NCI-H748 (cell line): ENCODE results near the gene TADA2B.

Experiments used
- DNase-seq: peaks from one replicate; lab custom pipeline; 2025; ENCODE audit not compliant: unreplicated experiment; lab: John Stamatoyannopoulos, UW

TADA2B gene

GRCh38 chr4:7017446-7018048, 25.6 kb upstream of the TADA2B start:
- DNase-seq = no peak

GRCh38 chr4:7018281-7018680, 24.9 kb upstream of the TADA2B start:
- DNase-seq = no peak

GRCh38 chr4:7019367-7019766, 23.8 kb upstream of the TADA2B start:
- no peak for DNase-seq

- no peak for DNase-seq
Observed at GRCh38 chr4:7020290-7020689, 22.9 kb upstream of the TADA2B start.

GRCh38 chr4:7020856-7021255, 22.3 kb upstream of the TADA2B start:
- DNase-seq = no peak

- DNase-seq = no peak
Observed at GRCh38 chr4:7021355-7021754, 21.8 kb upstream of the TADA2B start.

- DNase-seq = no peak
Observed at GRCh38 chr4:7021930-7022664, 21.1 kb upstream of the TADA2B start.

GRCh38 chr4:7023486-7023885, 19.7 kb upstream of the TADA2B start:
- DNase-seq = no peak

GRCh38 chr4:7023901-7024300, 19.3 kb upstream of the TADA2B start:
- DNase-seq = no peak

- DNase-seq = no peak
Observed at GRCh38 chr4:7024336-7024890, 18.8 kb upstream of the TADA2B start.

GRCh38 chr4:7025040-7025602, 18.1 kb upstream of the TADA2B start:
- no peak for DNase-seq

- no peak for DNase-seq
Observed at GRCh38 chr4:7026107-7026506, 17.1 kb upstream of the TADA2B start.

GRCh38 chr4:7027284-7027683, 15.9 kb upstream of the TADA2B start:
- no peak for DNase-seq

- DNase-seq = no peak
Observed at GRCh38 chr4:7027913-7028312, 15.3 kb upstream of the TADA2B start.

- no peak for DNase-seq
Observed at GRCh38 chr4:7029212-7029611, 14.0 kb upstream of the TADA2B start.

- no peak for DNase-seq
Observed at GRCh38 chr4:7029921-7030320, 13.3 kb upstream of the TADA2B start.

GRCh38 chr4:7030856-7031255, 12.3 kb upstream of the TADA2B start:
- DNase-seq = no peak

- no peak for DNase-seq
Observed at GRCh38 chr4:7031558-7032449, 11.4 kb upstream of the TADA2B start.

GRCh38 chr4:7032596-7032995, 10.6 kb upstream of the TADA2B start:
- DNase-seq = no peak

- peak; percentile 17 for DNase-seq
Observed at GRCh38 chr4:7034262-7035081, 8.7 kb upstream of the TADA2B start.
